Sigmoid colon (tissue), 7 donors: ENCODE results near the gene DHX29. TPM values are rescaled to one million over a fixed set of nuclear protein-coding genes. Genes with fewer than 3 reads are reported as not detected.

ENCODE experiments used
- DNase-seq: peaks from one replicate; pipeline ENCODE4 v3.0.0-alpha.2; 2019
- H3K27ac ChIP-seq, 4 donors: fragments of 200-600 bp; sonication (generic); one replicate each; pipeline ENCODE4 v1.5.1; 2016 to 2019; ENCODE audit warnings: mild to moderate bottlenecking in 1 of 4
- H3K27me3 ChIP-seq, 3 donors: fragments of 200-600 bp; sonication (generic); one replicate each; pipeline ENCODE4 v1.5.1; 2019; ENCODE audit warnings: mild to moderate bottlenecking in 1 of 3
- H3K36me3 ChIP-seq, 4 donors: fragments of 200-600 bp; sonication (generic); one replicate each; pipeline ENCODE4 v1.5.1; 2016 to 2019
- H3K4me1 ChIP-seq, 4 donors: fragments of 200-600 bp; sonication (generic); one replicate each; pipeline ENCODE4 v1.5.1; 2017 to 2019
- H3K4me3 ChIP-seq, 4 donors: fragments of 200-600 bp; sonication (generic); one replicate each; pipeline ENCODE4 v1.5.1; 2017 to 2019; ENCODE audit warnings: mild to moderate bottlenecking in 2 of 4, moderate library complexity in 1 of 4
- H3K9me3 ChIP-seq, 4 donors: fragments of 200-600 bp in 3 of 4; sonication (generic) in 3 of 4; one replicate each; pipeline versions ENCODE4 v1.5.1 to v1.6.1; 2013 to 2019
- EP300 ChIP-seq, 4 donors: sonication (generic); formaldehyde crosslinking; IDR thresholded peaks; one replicate each; pipeline ENCODE4 v1.6.1; 2017; ENCODE audit warnings: antibody characterized with exemption in 4 of 4
- POLR2A ChIP-seq, 2 donors: fragments of 450-650 bp; IDR thresholded peaks; one replicate each; pipeline ENCODE4 v1.6.1; 2016; ENCODE audit warnings: antibody characterized with exemption in 2 of 2, mild to moderate bottlenecking in 2 of 2, moderate library complexity in 2 of 2
- POLR2AphosphoS5 ChIP-seq, 4 donors: sonication (generic); formaldehyde crosslinking; IDR thresholded peaks; one replicate each; pipeline ENCODE4 v1.6.1; 2017; ENCODE audit warnings: antibody characterized with exemption in 4 of 4
- WGBS, 2 donors: extraction: QIAGEN DNeasy Blood & Tissue Kit; methylation state at CpG; one replicate each; pipeline ENCODE4 v1.1.7; 2013; 5-methylcytosine and 5-hydroxymethylcytosine counted together
- intact Hi-C: fragments of 100-400 bp; cut with DNase I; formaldehyde crosslinking; loops from one replicate; pipeline ENCODE4 v1.15.1; 2023
- polyA plus RNA-seq, 3 donors: library from polyadenylated mRNA; stranded (reverse); fragments of 200-250 nt; gene quantifications; one replicate each; pipeline ENCODE4 v1.2.3, GENCODE V29; 2013
- total RNA-seq, 4 donors: library from RNA; depleted of rRNA; stranded (reverse); fragments of >200 nt; gene quantifications; one replicate each; pipeline ENCODE4 v1.1.0, GENCODE V29; 2016
- TF ChIP-seq, protein P1 (sequence below), 4 experiments: fragments of 450-650 bp in 3 of 4; fragments of 200-600 bp in 1 of 4; IDR thresholded peaks; one replicate each; pipeline ENCODE4 v1.5.1; 2016 to 2019; ENCODE audit warnings: antibody characterized with exemption in 4 of 4, mild to moderate bottlenecking in 3 of 4, moderate library complexity in 2 of 4
- donor health status: healthy with polysubstance abuse.
- donor health status: Bipolar disorder and iron deficiency.
- donor health status: healthy.

DHX29 gene, protein sequence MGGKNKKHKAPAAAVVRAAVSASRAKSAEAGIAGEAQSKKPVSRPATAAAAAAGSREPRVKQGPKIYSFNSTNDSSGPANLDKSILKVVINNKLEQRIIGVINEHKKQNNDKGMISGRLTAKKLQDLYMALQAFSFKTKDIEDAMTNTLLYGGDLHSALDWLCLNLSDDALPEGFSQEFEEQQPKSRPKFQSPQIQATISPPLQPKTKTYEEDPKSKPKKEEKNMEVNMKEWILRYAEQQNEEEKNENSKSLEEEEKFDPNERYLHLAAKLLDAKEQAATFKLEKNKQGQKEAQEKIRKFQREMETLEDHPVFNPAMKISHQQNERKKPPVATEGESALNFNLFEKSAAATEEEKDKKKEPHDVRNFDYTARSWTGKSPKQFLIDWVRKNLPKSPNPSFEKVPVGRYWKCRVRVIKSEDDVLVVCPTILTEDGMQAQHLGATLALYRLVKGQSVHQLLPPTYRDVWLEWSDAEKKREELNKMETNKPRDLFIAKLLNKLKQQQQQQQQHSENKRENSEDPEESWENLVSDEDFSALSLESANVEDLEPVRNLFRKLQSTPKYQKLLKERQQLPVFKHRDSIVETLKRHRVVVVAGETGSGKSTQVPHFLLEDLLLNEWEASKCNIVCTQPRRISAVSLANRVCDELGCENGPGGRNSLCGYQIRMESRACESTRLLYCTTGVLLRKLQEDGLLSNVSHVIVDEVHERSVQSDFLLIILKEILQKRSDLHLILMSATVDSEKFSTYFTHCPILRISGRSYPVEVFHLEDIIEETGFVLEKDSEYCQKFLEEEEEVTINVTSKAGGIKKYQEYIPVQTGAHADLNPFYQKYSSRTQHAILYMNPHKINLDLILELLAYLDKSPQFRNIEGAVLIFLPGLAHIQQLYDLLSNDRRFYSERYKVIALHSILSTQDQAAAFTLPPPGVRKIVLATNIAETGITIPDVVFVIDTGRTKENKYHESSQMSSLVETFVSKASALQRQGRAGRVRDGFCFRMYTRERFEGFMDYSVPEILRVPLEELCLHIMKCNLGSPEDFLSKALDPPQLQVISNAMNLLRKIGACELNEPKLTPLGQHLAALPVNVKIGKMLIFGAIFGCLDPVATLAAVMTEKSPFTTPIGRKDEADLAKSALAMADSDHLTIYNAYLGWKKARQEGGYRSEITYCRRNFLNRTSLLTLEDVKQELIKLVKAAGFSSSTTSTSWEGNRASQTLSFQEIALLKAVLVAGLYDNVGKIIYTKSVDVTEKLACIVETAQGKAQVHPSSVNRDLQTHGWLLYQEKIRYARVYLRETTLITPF (N-terminal part only)
- total RNA-seq (10 to 100 TPM; 28.8 to 34.2 (median 31.9) TPM), polyA plus RNA-seq (10 to 100 TPM in 1 of 3 donors, 1 to 10 TPM in 2; 7.6 to 11.4 (median 9.0) TPM)

DNA sequence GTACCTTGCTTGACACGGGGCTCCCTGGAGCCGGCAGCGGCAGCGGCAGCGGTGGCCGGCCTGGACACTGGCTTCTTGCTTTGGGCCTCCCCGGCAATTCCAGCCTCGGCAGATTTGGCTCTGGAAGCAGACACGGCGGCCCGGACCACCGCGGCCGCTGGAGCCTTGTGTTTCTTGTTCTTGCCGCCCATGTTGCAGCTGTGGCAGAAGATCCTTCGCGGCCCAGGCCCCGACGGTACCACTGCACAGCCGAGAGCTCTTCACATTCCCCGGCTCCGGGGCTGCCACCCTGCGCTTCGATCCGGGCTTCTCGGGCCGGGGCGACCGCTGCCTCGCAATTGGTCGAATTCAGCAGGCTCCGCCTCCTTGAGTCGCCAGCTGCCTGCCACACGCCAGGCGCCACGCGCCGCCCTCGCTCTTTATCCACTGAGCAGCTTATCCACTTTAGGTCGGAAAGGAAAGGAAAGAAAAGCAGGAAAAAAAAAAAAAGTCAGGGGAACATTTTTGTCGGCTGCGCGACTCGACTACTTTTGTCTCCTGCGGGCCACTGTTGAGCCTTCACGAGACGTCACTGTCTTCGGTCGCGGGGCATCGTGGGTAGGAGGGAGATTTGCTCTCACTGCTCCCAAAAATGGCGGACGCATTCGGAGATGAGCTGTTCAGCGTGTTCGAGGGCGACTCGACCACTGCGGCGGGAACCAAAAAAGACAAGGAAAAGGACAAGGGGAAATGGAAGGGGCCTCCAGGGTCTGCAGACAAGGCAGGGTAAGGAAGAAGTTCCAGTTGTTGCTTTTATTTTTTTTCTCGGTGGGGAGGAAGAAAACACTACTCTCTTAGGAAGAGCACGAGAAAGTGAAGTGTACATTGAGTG lies at the start of gene DHX29, which contains the start of gene MTREX:
DHX29 (minus strand) TSS at position 312 of the 871 bp plus-strand sequence; CDS start at position 191, 121 bp downstream.
MTREX (plus strand) TSS at position 607 of the 871 bp plus-strand sequence; CDS start at position 632, 25 bp downstream.
- 0% methylated on average over 62 of the region's 62 CpGs for WGBS, 2 donors
- DNase-seq: peak; percentile 96
- intact Hi-C loops: loop anchor here (5.0 kb wide), 2 partner anchors 135 to 1870 kb away; partner anchors contain the start of gene CDC20B
- Histone ChIP-seq H3K36me3 (peaks cover 0 to 4% (median 0%) of the 10 kb centered on the region in 4 donors), H3K4me1 (peaks cover 0 to 78% (median 63%) of the 10 kb centered on the region in 4 donors), H3K4me3 (peak within 1 kb of the TSS; percentile 69 to 91 (median 78)), H3K9me3 (no peaks in the 10 kb centered on the region), H3K27ac (peak within 1 kb of the TSS; percentile 95 to 96 (median 95)), H3K27me3 (no peaks in the 10 kb centered on the region)
- TF ChIP-seq, protein P1, sequence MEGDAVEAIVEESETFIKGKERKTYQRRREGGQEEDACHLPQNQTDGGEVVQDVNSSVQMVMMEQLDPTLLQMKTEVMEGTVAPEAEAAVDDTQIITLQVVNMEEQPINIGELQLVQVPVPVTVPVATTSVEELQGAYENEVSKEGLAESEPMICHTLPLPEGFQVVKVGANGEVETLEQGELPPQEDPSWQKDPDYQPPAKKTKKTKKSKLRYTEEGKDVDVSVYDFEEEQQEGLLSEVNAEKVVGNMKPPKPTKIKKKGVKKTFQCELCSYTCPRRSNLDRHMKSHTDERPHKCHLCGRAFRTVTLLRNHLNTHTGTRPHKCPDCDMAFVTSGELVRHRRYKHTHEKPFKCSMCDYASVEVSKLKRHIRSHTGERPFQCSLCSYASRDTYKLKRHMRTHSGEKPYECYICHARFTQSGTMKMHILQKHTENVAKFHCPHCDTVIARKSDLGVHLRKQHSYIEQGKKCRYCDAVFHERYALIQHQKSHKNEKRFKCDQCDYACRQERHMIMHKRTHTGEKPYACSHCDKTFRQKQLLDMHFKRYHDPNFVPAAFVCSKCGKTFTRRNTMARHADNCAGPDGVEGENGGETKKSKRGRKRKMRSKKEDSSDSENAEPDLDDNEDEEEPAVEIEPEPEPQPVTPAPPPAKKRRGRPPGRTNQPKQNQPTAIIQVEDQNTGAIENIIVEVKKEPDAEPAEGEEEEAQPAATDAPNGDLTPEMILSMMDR (IDR thresholded peaks at IDR 0.05): no peak
- TF ChIP-seq POLR2AphosphoS5 (IDR thresholded peaks at IDR 0.05): peak; percentile 55 to 89 (median 80)
- TF ChIP-seq POLR2A (IDR thresholded peaks at IDR 0.05): peak; percentile 46 to 48
- TF ChIP-seq EP300 (IDR thresholded peaks at IDR 0.05): peak in 1 of 4 donors; percentile 60

DNA sequence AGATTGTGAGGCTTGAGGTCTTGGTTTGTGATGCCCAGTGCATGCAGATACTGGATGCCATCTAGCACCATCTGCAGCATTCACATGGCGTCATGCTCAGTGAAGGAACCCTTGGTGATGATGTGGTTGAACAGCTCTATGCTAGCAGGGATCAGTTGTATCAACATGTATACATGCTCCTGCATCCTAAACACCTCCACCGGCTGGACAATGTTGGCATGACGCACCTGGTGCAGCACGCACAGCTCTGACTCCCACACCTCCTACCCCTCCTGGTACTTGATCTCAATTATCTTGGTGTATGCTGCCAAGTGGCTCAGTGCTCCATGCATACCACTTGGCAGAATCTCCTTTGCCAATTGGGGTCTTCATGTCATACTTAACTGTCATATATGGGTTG lies 49.4 kb upstream of the DHX29 start:
- H3K36me3 ChIP-seq: peaks cover 0 to 76% (median 30%) of the 10 kb centered on the region in 4 donors
- no peaks in the 10 kb centered on the region for H3K27me3 ChIP-seq
- DNase-seq: no peak
- TF ChIP-seq POLR2A (IDR thresholded peaks at IDR 0.05): no peak
- no peak for TF ChIP-seq POLR2AphosphoS5 (IDR thresholded peaks at IDR 0.05)
- TF ChIP-seq EP300 (IDR thresholded peaks at IDR 0.05): no peak
- TF ChIP-seq, protein P1 (IDR thresholded peaks at IDR 0.05): no peak
- no peak overlapping the region for H3K4me3 ChIP-seq
- H3K4me1 ChIP-seq: no peaks in the 10 kb centered on the region
- H3K9me3 ChIP-seq: no peaks in the 10 kb centered on the region
- intact Hi-C loops: no loop called here
- no peak overlapping the region for H3K27ac ChIP-seq
- WGBS, 2 donors: 92 to 99% methylated on average over 4 of the region's 4 CpGs

DNA sequence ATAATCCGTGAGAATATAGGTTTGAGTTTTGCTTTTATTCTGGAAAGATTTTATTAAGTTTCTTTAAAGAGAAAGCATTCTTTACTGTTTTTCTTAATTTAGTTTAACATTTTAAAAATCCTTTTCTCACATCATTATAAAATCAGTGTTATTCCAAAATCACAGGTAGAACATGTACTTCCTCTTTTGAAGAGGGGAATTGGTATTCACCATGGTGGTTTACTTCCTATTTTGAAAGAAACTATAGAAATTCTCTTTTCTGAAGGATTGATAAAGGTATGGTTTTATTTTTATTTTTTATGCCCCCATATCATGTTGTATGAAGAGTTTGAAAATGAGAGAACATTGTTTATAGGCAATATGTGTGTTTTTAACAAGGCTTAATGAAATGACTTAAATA lies 43.3 kb upstream of the DHX29 start:
- TF ChIP-seq POLR2A (IDR thresholded peaks at IDR 0.05) (no peak), POLR2AphosphoS5 (IDR thresholded peaks at IDR 0.05) (no peak), EP300 (IDR thresholded peaks at IDR 0.05) (no peak)
- TF ChIP-seq, protein P1 (IDR thresholded peaks at IDR 0.05): no peak
- no peak overlapping the region for H3K27ac ChIP-seq
- WGBS, 2 donors: 92 to 94% methylated on average over 1 of the region's 1 CpG
- no peak overlapping the region for H3K4me3 ChIP-seq
- no peaks in the 10 kb centered on the region for H3K4me1 ChIP-seq
- no peak for DNase-seq
- no peaks in the 10 kb centered on the region for H3K27me3 ChIP-seq
- intact Hi-C loops: no loop called here
- H3K36me3 ChIP-seq: peaks cover 6 to 89% (median 43%) of the 10 kb centered on the region in 4 donors
- no peaks in the 10 kb centered on the region for H3K9me3 ChIP-seq
